HUES48 (cell line): ENCODE results near the gene RASA3.
"Not testable (repeated sequence)": the region's sequence is repeated elsewhere in the genome, so short reads cannot be mapped to it uniquely, and the experiment has no call there.

Experiments
- H3K27ac ChIP-seq: one replicate; pipeline ENCODE4 v1.7.0; 2013; ENCODE audit warnings: low read depth, low read length, inconsistent platforms
- H3K27me3 ChIP-seq: 2 replicates; pipeline ENCODE4 v1.6.1; 2013; ENCODE audit warnings: mild to moderate bottlenecking, low read length; ENCODE audit not compliant: control insufficient read depth, insufficient read depth
- H3K36me3 ChIP-seq: 2 replicates; pipeline ENCODE4 v1.6.1; 2013; ENCODE audit warnings: low read length; ENCODE audit not compliant: control insufficient read depth, insufficient read depth
- H3K4me1 ChIP-seq: 2 replicates; pipeline ENCODE4 v1.6.1; 2013; ENCODE audit warnings: mild to moderate bottlenecking, low read length; ENCODE audit not compliant: control insufficient read depth, insufficient read depth
- H3K4me3 ChIP-seq: 2 replicates; pipeline ENCODE4 v1.5.1; 2013; ENCODE audit warnings: mild to moderate bottlenecking, low read depth, low read length
- H3K9ac ChIP-seq: 2 replicates; pipeline ENCODE4 v1.6.1; 2013; ENCODE audit warnings: mild to moderate bottlenecking, low read depth, low read length, moderate library complexity
- H3K9me3 ChIP-seq: 2 replicates; pipeline ENCODE4 v1.6.1; 2013; ENCODE audit warnings: low read length; ENCODE audit not compliant: control insufficient read depth, insufficient read depth

RASA3 gene

DNA sequence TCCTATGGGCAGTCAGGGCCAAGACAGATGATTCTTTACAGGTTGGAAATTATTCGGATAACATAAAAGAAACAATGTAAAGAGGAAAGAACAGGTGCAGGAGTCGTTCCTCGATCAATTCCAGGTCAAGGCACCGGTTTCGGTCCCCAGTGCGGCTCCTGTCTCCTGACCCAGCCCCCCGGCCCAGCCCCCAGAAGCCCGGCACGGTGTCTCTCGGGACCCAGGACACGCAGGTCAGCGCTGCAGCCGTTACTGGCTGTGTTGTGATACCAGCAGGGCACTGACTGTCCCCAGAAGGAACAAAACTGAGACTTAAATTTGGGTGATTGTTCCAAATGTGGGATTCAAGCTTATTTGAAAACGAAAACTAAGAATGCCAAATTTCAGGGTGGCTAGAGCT is 8.5 kb downstream of the RASA3 start:
- Histone ChIP-seq H3K27ac (no peak overlapping the region), H3K27me3 (no peaks in the 10 kb centered on the region), H3K4me3 (no peak overlapping the region), H3K9ac (no peak overlapping the region), H3K4me1 (peaks cover 24% of the 10 kb centered on the region), H3K9me3 (no peaks in the 10 kb centered on the region), H3K36me3 (no peaks in the 10 kb centered on the region)

- H3K4me1 ChIP-seq: peaks cover 24% of the 10 kb centered on the region
These were observed 9.0 kb downstream of the RASA3 start for GRCh38 chr13:114123448-114123847.

DNA sequence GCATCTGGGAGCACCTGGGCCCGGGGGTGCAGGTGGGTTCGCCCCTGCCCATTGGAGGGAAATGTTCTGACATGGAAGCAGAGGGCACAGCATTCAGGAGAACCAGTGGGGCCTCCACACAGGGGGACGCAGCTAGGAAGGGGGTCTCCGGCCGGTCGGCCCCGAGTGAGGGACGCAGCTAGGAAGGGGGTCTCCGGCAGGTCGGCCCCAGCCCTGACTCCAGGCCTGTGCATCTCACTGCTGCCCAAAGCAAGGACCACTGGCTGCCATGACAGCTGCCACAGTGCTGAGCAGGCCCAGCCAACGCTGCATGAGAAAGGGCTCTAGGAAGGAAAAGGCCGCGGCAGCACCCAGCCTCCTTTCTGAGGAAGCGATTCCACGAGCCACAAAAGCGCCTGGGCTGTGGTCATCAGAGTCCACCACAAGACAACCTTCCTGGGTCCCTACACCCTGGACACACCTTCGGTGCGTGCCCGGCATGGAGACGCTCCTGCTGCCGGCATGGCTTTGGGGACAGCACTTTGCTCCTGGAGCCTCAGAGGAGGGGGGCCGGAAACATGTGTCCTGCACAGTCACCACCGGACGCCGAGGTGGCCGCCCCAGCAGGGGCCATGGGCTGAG is 9.7 kb downstream of the RASA3 start:
- Histone ChIP-seq H3K4me3 (no peak overlapping the region), H3K27ac (no peak overlapping the region), H3K27me3 (no peaks in the 10 kb centered on the region), H3K36me3 (no peaks in the 10 kb centered on the region), H3K9me3 (no peaks in the 10 kb centered on the region), H3K4me1 (peaks cover 24% of the 10 kb centered on the region), H3K9ac (no peak overlapping the region)

More at GRCh38 chr13:114123448-114123847, 9.0 kb downstream of the RASA3 start:
- H3K27me3 ChIP-seq: no peaks in the 10 kb centered on the region
- H3K9me3 ChIP-seq: no peaks in the 10 kb centered on the region
- H3K36me3 ChIP-seq: no peaks in the 10 kb centered on the region
- no peak overlapping the region for H3K4me3 ChIP-seq
- H3K27ac ChIP-seq: no peak overlapping the region
- no peak overlapping the region for H3K9ac ChIP-seq

DNA sequence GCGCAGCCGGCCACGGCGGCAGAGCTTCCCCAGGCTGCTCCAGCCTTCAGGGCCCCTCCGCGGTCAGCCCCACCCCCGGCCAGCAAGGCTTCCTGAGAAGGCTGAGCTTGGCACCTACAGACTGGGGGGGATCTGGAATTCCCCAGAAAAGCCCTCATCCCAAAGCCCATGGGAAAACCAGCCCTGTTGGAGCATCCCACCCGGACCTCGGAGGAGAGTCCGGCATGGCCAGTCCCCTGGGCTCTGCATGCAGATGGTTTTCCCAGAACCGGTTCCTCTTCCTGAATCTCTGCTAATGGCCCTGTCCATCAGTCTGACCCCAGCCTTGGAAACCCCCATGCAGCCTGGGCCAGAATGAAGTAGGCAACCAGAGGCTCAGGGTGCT is 10.3 kb downstream of the RASA3 start:
- no peak overlapping the region for H3K9ac ChIP-seq
- no peaks in the 10 kb centered on the region for H3K36me3 ChIP-seq
- no peaks in the 10 kb centered on the region for H3K9me3 ChIP-seq
- no peak overlapping the region for H3K4me3 ChIP-seq
- H3K27me3 ChIP-seq: no peaks in the 10 kb centered on the region
- H3K4me1 ChIP-seq: peaks cover 23% of the 10 kb centered on the region
- no peak overlapping the region for H3K27ac ChIP-seq

- H3K36me3 ChIP-seq: no peaks in the 10 kb centered on the region
- no peak overlapping the region for H3K4me3 ChIP-seq
- H3K27ac ChIP-seq: no peak overlapping the region
- H3K4me1 ChIP-seq: peaks cover 20% of the 10 kb centered on the region
- no peaks in the 10 kb centered on the region for H3K9me3 ChIP-seq
- H3K9ac ChIP-seq: no peak overlapping the region
- H3K27me3 ChIP-seq: no peaks in the 10 kb centered on the region
These were observed 10.8 kb downstream of the RASA3 start for GRCh38 chr13:114121496-114122126.

- Histone ChIP-seq H3K27me3 (no peaks in the 10 kb centered on the region), H3K9ac (no peak overlapping the region), H3K4me3 (no peak overlapping the region), H3K9me3 (no peaks in the 10 kb centered on the region), H3K27ac (peak overlapping the region; percentile 8), H3K36me3 (no peaks in the 10 kb centered on the region), H3K4me1 (peaks cover 20% of the 10 kb centered on the region)
These were observed 11.4 kb downstream of the RASA3 start for GRCh38 chr13:114121031-114121430.

- Histone ChIP-seq H3K36me3 (no peaks in the 10 kb centered on the region), H3K4me3 (no peak overlapping the region), H3K27ac (peak overlapping the region; percentile 8), H3K9me3 (no peaks in the 10 kb centered on the region), H3K4me1 (peaks cover 20% of the 10 kb centered on the region), H3K27me3 (no peaks in the 10 kb centered on the region), H3K9ac (no peak overlapping the region)
These were observed 11.8 kb downstream of the RASA3 start for GRCh38 chr13:114120591-114121011.

- H3K36me3 ChIP-seq: no peaks in the 10 kb centered on the region
- H3K9ac ChIP-seq: no peak overlapping the region
- peaks cover 20% of the 10 kb centered on the region for H3K4me1 ChIP-seq
- no peaks in the 10 kb centered on the region for H3K9me3 ChIP-seq
- no peaks in the 10 kb centered on the region for H3K27me3 ChIP-seq
- H3K4me3 ChIP-seq: peak overlapping the region; percentile 43; the same call in 1 of the 2 replicates
- H3K27ac ChIP-seq: peak overlapping the region; percentile 89
These were observed 13.2 kb downstream of the RASA3 start for GRCh38 chr13:114119196-114119595.

DNA sequence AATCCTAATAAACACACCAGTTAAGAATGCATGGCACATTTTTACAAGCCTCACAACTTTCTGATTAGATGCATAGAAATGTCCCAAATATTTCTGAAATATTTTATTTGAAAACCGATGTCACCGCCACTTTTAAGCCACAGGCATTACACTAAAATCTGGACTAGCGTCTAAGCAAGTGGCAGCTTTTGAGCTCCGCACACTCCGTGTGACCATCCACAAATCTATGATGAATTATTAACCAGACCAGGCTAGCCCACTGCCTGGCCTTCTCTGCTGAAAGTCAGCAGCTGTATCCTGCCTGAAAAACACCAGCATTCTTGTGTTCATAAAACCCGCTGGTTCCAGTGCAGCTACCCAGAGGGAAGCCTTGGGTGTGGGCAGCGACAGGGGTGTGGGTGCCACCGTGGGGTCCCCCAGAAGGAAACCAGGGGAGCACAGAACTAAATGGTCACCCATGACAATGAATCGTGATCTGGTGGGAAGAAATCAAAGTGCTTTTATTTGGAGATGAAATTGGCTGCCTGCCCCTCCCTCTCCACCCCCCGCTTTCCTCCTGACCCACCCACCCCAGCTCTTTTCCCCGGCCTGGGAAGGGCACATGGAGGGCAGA is 13.8 kb downstream of the RASA3 start:
- Histone ChIP-seq H3K4me1 (peaks cover 20% of the 10 kb centered on the region), H3K4me3 (peak overlapping the region; percentile 43), H3K27ac (peak overlapping the region; percentile 89), H3K36me3 (no peaks in the 10 kb centered on the region), H3K9me3 (no peaks in the 10 kb centered on the region), H3K27me3 (no peaks in the 10 kb centered on the region), H3K9ac (peak overlapping the region; percentile 46; the same call in 1 of the 2 replicates)

DNA sequence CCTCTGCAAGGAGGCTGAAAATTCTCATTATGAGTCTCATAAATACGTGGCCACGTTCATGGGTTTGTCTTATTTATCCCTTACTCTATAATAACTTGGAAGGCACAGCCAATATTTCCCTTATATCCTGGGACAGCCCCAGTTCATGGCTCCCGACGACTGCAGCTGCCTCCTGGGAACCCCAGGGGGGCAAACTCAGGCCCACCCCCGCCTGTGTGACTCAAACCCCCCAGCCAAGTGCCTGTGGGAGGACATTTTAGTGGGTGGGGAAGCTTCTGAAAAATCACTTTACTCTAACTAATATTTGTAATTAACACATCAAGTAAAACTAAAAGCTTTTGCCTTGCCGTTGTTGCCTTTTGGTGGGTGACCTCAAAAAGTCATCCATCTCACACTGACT is 14.3 kb downstream of the RASA3 start:
- H3K4me1 ChIP-seq: peaks cover 22% of the 10 kb centered on the region
- H3K4me3 ChIP-seq: no peak overlapping the region
- H3K9ac ChIP-seq: 0 out of 2 replicates have a peak overlapping the region, but pooled peaks have one; percentile 46
- no peaks in the 10 kb centered on the region for H3K36me3 ChIP-seq
- peak overlapping the region; percentile 89 for H3K27ac ChIP-seq
- H3K9me3 ChIP-seq: no peaks in the 10 kb centered on the region
- no peaks in the 10 kb centered on the region for H3K27me3 ChIP-seq

DNA sequence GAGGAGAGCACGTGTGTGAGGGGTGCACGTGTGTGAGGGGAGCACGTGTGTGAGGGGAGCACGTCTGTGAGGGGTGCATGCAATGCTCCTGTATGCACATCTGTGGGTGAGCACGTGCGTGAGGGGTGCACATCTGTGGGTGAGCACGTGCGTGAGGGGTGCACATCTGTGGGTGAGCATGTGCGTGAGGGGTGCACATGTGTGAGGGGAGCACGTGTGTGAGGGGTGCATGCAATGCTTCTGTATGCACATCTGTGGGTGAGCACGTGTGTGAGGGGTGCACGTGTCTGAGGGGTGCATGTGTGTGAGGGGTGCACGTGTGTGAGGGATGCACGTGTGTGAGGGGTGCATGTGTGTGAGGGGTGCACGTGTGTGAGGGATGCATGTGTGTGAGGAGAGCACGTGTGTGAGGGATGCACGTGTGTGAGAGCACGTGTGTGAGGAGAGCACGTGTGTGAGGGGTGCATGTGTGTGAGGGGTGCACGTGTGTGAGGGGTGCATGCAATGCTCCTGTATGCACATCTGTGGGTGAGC is 15.0 kb downstream of the RASA3 start:
- H3K4me3 ChIP-seq, H3K9me3 ChIP-seq, H3K9ac ChIP-seq, H3K27me3 ChIP-seq, H3K27ac ChIP-seq, H3K36me3 ChIP-seq: not testable (repeated sequence)
- H3K4me1 ChIP-seq: peaks cover 29% of the 10 kb centered on the region
